ENCODE results near the gene GAB3.

The GAB3 gene

DNA sequence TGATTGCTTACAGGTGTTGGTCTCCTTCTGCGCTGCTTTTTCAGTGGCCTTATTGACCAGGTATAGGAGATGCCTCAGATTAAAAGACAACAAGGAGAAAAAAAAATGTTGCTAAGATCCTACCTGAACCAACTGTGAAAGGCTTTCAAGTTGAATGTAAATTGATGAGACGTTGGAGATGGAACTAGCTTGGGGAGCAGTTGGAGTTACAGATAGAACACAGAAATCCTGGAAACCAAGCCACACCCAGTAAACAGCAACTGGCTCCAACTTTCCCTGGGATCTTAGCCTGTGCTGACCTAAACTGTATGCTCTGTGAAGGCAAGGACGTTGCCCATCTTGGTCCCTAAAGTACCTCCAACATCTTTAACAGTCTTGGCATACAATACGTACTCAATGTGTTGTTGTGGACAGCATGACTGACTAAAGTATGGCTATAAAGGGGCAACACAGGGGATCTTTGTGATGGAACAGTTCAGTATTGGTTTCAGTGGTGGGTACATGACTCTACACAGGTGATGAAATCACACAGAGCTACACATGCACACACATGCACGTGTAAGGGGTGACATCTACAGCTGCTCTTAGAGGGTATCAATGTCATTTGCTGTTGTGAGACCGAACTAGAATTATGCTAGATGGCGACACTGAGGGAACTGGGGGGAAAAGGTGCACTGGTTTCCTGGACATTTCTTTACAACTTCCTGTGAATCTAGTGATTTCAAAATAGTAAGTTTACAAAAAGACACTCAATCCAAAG is 22.3 kb downstream of the GAB3 start:
- Histone ChIP-seq H3K4me3 (no peak overlapping the region), H3K27ac (peak overlapping the region in 2 of 21 experiments; percentile 29 to 30)

DNA sequence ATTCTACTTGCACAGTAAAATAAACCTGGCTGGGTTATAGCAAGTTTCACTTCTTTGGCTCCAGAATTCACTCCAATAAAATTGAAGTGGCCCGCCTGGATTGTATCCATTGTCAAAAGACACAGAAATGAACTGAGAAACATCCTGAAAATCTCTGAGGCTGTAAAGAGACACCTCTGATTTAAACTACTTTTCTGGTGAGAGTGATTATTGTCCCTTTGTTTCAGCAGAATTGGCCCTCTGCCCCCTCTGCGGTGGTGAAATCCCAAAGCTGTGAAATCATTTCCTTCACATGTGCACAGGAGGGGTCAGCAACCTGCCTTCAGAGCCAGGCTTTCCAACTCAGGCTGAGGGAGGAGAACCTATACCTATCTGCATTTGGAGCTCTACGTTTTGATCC is 23.0 kb downstream of the GAB3 start:
- Histone ChIP-seq H3K27ac (peak overlapping the region in 4 of 21 experiments; percentile 14 to 55 (median 31)), H3K4me3 (no peak overlapping the region)

DNA sequence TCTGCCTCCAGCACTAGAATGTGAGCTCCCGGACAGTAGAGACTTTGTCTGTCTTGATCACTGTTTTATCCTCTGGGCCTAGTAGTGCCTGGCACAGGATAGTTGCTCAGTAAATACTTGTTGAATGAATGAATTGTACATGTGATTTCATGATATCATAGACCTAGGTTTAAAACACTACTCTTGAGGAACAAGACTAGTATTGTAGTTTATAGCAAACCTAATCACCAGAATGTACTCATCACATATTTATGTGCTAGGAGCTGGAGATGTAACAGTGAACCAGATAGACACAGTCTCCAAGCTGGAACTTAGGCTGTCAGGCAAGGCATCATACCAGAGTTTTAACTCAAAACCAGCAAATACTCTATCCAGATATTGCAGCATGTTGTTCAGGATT is 23.5 kb downstream of the GAB3 start:
- peak overlapping the region in 3 of 21 experiments; percentile 14 to 55 (median 33) for H3K27ac ChIP-seq
- no peak overlapping the region for H3K4me3 ChIP-seq

DNA sequence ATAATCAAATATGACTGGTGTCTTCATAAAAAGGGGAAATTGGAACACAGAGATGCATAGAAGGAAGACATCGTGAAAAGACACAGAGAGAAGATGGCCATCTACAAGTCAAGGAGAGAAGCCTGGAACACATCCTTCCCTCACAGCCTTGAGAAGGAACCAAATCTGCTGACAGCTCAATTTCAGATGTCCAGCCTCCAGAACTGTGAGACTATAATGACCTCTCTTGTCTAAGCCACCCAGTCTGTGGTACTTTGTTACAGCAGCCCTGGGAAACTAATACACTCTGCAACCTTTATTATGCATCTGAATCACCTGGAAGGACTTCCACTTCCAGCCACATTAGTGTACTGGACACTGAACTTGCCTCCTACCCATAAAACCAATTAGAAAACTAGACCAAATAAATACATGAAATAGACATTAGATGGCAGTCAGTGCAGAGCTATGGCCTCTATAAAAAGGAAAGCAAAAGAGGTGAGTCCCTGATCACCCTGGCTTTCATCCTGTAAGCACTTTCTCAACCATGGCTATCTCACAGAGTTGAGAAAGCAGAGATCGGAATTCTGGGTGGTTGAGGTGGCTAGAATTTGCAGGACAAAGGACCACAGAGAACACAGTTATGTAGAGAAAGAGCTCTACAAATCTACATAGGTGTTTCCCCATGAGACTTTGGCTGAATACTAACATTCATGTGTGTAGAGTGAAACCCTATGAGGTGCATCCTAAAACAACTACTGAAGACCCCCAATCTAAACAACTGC is 25.7 kb downstream of the GAB3 start:
- peak overlapping the region in 5 of 21 experiments; percentile 6 to 50 (median 29) for H3K27ac ChIP-seq

DNA sequence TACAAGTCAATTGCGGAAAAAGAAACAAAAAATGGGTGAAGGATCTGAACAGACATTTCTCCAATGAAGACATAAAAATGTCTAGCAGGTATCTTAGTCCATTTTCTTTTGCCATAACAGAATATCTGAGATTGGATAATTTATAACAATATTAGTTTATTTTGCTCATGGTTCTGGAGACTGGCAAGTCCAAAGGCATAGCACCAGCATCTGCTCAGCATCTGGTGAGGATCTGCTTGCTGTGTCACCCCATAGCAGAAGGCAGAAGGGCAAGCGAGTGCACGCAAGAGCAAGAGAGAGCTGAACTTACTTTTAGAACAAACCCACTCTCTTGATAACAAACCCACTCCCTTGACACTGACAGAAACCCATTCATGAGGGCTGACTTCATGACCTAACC is 29.7 kb downstream of the GAB3 start:
- Histone ChIP-seq H3K27ac (no peak overlapping the region), H3K4me3 (no peak overlapping the region)

More for the DNA sequence above, 25.7 kb downstream of the GAB3 start:
- no peak overlapping the region for H3K4me3 ChIP-seq

DNA sequence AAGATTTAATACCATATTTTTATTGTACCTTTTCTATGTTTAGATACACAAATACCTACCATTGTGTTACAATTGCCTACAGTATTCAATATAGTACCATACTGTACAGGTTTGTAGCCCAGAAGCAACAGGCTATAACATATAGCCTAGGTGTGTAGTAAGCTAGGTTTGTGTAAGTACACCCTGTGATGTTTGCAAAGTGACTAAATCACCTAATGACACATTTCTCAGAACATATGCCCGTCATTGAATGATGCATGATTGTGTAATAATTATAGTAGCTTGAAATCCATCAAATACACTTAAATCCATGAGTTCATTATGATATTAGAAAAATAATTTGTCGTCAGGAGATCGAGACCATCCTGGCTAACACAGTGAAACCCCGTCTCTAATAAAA is 30.8 kb downstream of the GAB3 start:
- H3K27ac ChIP-seq = peak overlapping the region in 4 of 21 experiments; percentile 29 to 73 (median 56)
- H3K4me3 ChIP-seq = no peak overlapping the region

DNA sequence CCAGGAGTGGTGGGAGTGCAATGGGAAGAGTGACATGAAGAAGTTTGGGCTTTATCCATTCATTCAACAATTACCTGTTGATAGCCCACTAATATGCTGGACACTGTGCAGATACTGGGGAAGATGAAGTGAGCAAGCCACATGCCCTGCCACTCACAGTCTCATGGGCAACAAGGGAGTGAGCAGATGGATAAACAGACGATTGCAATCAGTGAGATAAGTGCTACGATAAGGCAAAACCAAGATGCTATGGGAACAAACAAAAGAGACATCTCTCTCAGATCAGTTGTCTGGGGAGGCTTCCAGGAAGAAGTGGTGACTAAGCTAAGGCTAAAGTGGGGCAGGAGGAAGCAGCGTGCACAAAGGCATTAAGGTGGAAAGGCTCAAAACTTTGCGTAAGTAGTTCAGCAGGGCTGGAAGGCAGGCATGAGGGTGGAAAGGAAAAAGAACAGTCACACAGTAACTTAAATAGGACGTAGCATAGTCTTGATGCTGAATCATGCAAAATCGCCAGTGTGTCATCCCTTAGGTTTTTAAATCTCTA is 31.7 kb downstream of the GAB3 start:
- H3K4me3 ChIP-seq = no peak overlapping the region
- peak overlapping the region in 9 of 21 experiments; percentile 8 to 84 (median 42) for H3K27ac ChIP-seq

DNA sequence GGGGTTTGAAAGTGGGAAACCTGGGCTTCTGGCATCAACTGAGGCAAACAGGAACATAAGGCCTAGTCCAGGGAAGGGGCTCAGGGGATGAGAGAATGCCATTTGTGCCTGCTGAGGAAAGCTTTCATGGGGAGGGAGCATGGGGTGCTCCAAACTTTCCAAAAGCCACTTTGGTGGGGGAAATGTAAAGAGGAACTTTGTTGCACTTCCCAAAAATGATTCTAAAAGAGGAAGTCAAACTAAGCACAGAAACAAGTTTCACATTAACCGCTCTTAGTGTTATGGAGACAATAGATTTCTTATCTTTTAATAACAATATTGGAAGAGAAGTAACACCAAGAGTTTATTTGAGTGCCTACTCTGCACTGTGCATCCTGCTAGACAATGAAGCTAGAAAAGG is 32.3 kb downstream of the GAB3 start:
- Histone ChIP-seq H3K27ac (peak overlapping the region in 16 of 21 experiments; percentile 10 to 84 (median 50)), H3K4me3 (no peak overlapping the region)

DNA sequence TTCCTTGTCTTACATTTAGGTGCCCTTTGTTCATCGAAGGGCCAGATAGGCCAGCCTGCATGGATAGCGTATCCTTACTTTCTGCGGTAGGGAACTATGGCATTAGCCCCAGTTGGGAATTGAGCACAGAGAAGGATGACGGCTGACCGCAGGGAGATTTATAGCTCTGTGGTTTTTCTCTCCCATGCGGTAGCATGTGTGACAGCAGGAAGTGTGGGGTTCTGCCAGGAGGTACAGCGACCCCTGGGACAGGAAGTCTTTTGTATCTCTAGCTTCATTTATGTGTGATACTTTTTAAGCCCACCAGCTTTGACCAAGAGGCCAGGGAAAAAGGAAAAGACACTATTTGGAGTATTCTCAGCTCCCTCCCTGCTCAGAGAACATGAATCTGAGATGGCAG is 33.1 kb downstream of the GAB3 start:
- peak overlapping the region in 13 of 21 experiments; percentile 16 to 84 (median 50) for H3K27ac ChIP-seq
- no peak overlapping the region for H3K4me3 ChIP-seq

DNA sequence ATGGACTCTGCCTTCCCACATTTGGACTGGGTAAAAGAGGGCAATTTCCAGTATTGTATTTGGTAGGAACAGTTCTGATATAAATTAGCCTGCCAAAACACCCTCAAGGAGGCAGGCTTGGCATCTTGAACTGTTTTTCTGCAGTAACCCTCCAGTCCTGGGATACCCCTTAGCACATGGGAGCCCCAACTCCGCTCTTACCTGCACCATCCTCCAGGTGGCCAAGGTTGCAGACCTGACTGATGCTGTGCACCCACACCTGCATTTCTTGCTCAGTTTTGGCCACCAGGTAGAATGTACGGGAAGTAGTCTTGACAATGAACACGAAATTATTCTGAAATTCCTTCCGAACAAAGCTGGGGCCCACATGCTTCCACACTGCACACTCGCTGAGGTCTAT is 35.1 kb downstream of the GAB3 start:
- H3K27ac ChIP-seq = no peak overlapping the region
- H3K4me3 ChIP-seq = no peak overlapping the region

DNA sequence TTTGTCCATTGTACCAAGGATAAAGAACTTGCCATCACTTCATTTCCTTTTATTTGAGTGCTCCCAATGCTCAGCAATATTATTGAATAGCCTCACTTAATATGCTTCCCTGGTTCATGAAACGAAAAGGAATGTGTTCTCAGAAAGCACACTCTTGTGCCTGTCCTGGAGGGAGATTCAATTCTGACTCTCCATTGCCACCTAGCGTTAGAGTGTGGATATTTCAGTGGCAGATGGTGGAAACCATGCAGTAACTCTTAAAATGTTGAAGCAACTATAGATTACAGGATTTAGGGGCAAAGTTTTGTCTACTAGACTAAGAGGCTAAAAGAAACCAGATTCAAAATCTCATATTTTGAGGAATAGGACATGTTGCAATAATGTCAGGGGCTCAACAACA is 36.0 kb downstream of the GAB3 start:
- H3K4me3 ChIP-seq = no peak overlapping the region
- H3K27ac ChIP-seq = peak overlapping the region in 1 of 21 experiments; percentile 39

DNA sequence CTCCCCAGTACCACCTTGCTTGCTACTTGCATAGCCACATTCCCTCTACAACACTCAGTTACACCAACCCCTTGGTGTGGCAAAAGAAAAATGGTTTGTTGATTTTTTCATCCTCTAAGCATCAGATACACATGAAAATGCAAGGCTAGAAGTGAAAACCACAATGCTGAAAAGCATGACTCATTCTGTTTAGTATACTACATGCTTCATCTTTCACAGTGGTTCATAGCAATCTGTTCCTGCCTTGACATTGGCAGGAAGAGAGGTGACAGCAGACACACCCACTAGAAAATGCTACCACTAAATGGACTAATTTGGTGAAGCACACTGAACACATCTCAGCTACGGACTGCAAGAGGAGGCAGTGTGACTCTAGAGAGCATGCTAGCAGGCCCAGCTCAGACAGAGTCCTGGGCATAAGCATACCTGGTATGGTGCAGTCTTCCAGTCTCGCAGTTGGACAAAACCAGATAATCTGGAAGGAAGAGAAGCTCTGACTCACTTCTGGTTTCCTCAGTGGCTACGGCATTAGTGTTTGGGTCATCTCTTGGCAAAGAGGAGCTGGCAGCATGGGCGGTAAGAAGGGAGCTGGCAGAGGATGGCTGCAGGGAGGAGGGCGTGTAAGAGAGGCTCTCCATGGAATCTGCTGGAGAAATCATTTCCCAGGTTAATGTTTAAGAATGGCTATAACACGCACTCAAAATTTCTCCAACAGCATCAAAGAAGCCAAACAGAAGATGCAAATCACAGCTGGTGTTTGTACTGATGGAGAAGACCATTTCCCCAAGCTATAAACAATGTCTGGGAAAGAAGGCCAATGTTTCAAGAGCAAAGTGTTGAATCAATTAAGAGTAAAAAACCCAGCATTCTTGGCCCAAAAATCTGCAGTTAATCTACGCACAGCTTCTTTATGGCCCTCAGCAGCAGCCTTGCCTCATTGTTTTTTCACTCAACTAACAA is 37.8 kb downstream of the GAB3 start:
- H3K27ac ChIP-seq = peak overlapping the region in 4 of 21 experiments; percentile 10 to 59 (median 48)
- no peak overlapping the region for H3K4me3 ChIP-seq

DNA sequence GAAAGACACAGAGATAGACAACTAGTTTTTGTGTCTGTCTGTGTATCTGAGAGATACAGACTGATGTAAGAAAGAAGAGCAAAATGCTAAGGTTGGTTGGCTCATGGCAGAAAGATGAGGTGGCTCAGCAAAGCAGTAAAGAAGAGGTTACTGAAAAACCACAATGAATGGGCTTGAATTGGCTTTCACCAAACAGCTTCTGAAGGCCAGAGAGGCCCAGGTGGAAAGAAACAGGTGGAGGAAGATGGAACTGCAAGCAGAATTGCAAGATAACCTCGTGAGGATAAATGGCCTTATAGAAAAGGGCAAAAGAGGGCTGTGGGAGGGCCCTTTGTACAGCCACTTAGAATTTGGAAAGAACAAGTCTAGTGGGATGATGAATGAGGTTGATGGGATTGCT is 39.6 kb downstream of the GAB3 start:
- Histone ChIP-seq H3K27ac (no peak overlapping the region), H3K4me3 (no peak overlapping the region)

DNA sequence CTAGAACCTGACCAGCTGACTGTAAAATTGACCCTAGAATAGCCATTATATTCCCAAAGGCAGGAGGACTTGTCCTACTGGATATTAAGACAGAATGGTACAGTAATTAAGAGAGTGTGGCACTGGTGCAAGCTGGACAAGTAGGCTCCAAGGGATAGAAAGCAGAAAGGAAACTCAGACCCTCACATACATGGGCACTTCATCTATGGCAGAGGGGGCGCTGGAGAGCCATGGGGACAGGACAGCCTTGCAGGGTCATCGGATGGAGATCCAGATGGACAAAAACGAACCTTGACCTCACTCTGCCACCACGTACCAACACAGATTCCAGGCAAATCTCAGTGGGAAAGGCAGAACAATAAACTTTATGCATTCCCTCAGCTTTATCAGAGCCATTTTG is 40.6 kb downstream of the GAB3 start:
- Histone ChIP-seq H3K4me3 (no peak overlapping the region), H3K27ac (no peak overlapping the region)

DNA sequence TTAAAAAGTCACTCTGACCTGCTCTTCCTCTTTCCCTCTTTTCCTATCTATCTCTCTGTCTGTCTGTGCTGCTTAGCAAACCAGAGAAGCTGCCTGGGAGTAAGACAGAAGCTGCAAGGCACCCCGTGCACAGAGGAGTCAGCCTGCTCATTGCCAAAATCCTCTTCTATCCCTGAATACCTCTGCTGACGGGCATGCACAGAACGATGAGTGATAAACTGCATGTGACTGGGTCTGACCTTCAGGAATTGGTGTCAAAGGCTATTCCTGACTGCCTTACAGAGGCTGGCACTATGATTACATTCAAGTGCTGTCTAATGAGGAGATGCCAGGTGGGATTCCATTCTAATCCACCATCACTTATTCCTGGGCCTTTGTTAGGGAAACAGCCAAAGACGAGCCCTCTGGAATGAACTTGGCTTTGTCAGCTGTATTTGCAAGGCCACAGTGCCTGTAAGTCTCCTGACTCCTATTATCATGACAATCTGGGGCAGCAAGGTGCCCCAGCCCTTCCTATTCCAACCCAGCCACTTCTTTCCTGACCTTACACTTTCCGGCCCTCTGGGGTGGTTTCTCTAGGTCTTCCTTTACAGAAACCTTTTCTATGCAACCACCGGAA is 52.1 kb downstream of the GAB3 start:
- Histone ChIP-seq H3K4me3 (no peak overlapping the region), H3K27ac (no peak overlapping the region)

DNA sequence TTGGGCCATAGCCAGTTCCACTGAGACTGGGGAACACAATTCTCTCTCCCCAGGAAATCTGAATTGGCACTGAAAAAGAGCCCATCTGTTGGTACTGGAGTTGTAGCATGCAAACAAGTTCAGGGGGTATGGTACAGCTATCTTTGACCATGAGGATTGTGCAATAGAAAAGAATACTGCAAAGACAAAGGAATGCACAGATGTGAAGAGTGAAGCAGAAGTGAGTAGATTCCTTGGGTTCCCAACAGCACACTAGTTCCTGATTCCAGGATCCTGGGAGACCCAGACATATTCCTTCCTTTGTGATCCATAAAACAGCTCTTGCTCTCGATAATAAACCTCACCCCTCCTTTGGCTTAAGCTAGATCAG is 54.2 kb downstream of the GAB3 start:
- H3K4me3 ChIP-seq = no peak overlapping the region

DNA sequence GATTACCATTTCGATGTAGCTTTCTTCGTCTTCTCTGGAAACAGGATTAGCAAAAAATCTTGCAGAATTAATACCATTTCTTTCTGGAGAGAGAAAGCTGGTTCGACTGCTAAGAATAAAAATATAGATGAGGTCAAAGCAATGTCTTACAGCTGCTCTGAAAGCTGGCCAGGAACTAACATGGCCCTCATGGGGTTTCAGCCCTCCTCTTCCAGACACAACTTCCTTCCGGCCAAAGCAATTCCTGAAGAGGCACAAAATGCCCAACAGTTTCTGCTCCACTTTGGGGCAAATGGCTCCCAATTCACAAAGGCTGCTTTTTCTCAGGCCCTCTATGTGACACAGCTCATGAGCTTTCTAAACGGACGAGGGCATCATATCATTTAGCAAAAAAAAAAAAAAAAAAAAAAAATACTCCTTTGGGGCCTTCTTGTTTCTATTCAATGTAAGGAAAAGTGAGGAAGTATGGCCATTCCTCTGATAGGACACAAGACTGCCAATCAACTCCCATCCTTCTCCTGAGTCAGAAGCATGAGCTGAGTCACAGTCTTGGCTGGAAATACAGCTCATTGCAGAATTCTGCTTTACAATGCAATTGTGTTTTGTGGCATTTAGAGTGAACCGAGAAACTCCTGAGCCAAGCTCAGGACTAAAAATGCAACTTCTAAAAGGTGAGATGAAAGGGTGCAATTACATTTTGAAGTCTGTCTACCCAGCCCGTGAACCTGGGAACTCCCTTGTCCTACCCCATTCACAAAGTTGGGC is 54.8 kb downstream of the GAB3 start:
- Histone ChIP-seq H3K27ac (peak overlapping the region in 1 of 21 experiments; percentile 36), H3K4me3 (no peak overlapping the region)

More for the DNA sequence above, 54.2 kb downstream of the GAB3 start:
- H3K27ac ChIP-seq = peak overlapping the region in 1 of 21 experiments; percentile 36

DNA sequence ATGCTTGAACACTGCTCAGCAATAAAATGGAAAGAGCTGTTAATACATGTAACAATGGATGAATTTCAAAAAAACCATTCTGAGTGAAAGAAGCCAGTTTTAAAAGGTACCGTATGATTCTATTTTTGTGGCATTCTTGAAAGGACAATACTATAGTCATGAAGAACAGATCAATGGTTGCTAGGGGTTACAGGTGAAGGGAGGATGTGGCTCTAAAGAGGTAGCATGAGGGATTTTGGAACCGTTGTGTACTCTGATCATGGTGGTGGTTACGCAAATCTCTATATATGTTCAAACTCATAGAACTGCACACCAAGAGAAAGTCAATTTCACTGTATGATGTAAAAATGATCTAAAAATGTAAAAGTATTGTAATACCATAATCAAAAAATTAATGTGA is 57.5 kb downstream of the GAB3 start:
- Histone ChIP-seq H3K27ac (no peak overlapping the region), H3K4me3 (no peak overlapping the region)
